NCI-H1694 treated with DMSO at 0.1 percent for 48 hours (cell line): ENCODE measurements around the gene CHPT1.

ENCODE experiments used
- DNase-seq: peaks from one replicate; lab custom pipeline; 2025; lab: John Stamatoyannopoulos, UW

The CHPT1 gene

GRCh38 chr12:101685092-101685491, 12.3 kb upstream of the CHPT1 start:
- no peak for DNase-seq

GRCh38 chr12:101686176-101686575, 11.3 kb upstream of the CHPT1 start:
- no peak for DNase-seq

GRCh38 chr12:101690544-101691098, 6.8 kb upstream of the CHPT1 start:
- no peak for DNase-seq

GRCh38 chr12:101691503-101692096, 5.8 kb upstream of the CHPT1 start:
- DNase-seq = no peak

GRCh38 chr12:101694297-101694848, 3.1 kb upstream of the CHPT1 start:
- no peak for DNase-seq

- no peak for DNase-seq
Observed at GRCh38 chr12:101694986-101695385, 2.5 kb upstream of the CHPT1 start.

GRCh38 chr12:101695706-101696105, 1.7 kb upstream of the CHPT1 start:
- DNase-seq = no peak

GRCh38 chr12:101696251-101697196, 916 bp upstream of the CHPT1 start:
- peak; percentile 45 for DNase-seq

GRCh38 chr12:101697930-101698799, 725 bp downstream of the CHPT1 start:
- DNase-seq = no peak

GRCh38 chr12:101698800-101699347, 1.4 kb downstream of the CHPT1 start:
- DNase-seq = peak; percentile 25

- DNase-seq = no peak
Observed at GRCh38 chr12:101700299-101700820, 2.9 kb downstream of the CHPT1 start.

- DNase-seq = no peak
Observed at GRCh38 chr12:101703487-101703886, 6.0 kb downstream of the CHPT1 start.

GRCh38 chr12:101706403-101706802, 9.0 kb downstream of the CHPT1 start:
- no peak for DNase-seq

GRCh38 chr12:101707131-101707782, 9.8 kb downstream of the CHPT1 start:
- no peak for DNase-seq

GRCh38 chr12:101710288-101710687, 12.8 kb downstream of the CHPT1 start:
- no peak for DNase-seq

GRCh38 chr12:101713059-101713682, 15.7 kb downstream of the CHPT1 start:
- DNase-seq = no peak

- no peak for DNase-seq
Observed at GRCh38 chr12:101713930-101714329, 16.5 kb downstream of the CHPT1 start.

GRCh38 chr12:101714877-101715444, 17.5 kb downstream of the CHPT1 start:
- no peak for DNase-seq

GRCh38 chr12:101719566-101719965, 22.1 kb downstream of the CHPT1 start:
- no peak for DNase-seq

- DNase-seq = no peak
Observed at GRCh38 chr12:101720118-101720517, 22.7 kb downstream of the CHPT1 start.
